Panc1 (cell line): ENCODE results near the gene PXDN. TPM values are rescaled to one million over a fixed set of nuclear protein-coding genes. Genes with fewer than 3 reads are reported as not detected.

Source experiments
- ATAC-seq: fragments of 200-7000 bp; cut with Tn5 transposase; 2 replicates; pipeline ENCODE4 v1.9.1; 2020; ENCODE audit warnings: mild to moderate bottlenecking, moderate library complexity
- BruUV-seq: library from RNA; stranded (reverse); fragments of 400-500 nt; replicated peaks from 2 replicates; lab custom pipeline; 2021; lab: Mats Ljungman, UMichigan
- CTCF ChIA-PET: fragments of 300-600 bp; sonication (Branson Sonifier 250); formaldehyde crosslinking; loops from one replicate; lab custom pipeline; 2022; ENCODE audit warnings: antibody characterized with exemption; lab: Charles Lee
- POLR2A ChIA-PET: fragments of 300-600 bp; sonication (Branson Sonifier 250); formaldehyde crosslinking; loops from one replicate; lab custom pipeline; 2022; ENCODE audit warnings: antibody characterized with exemption; lab: Charles Lee
- DNase-seq: peaks from one replicate; pipeline ENCODE4 v3.0.0-alpha.2; 2010; ENCODE audit warnings: low read depth, low spot score
- H3K27ac ChIP-seq: 2 replicates; pipeline ENCODE4 v1.5.1; 2011; ENCODE audit warnings: mild to moderate bottlenecking, low read length, inconsistent platforms
- H3K27me3 ChIP-seq: fragments of 200-500 bp; sonication (Bioruptor generic); 2 replicates; pipeline ENCODE4 v1.6.0; 2014; ENCODE audit warnings: low read length, inconsistent platforms; ENCODE audit not compliant: control insufficient read depth, insufficient read depth
- H3K36me3 ChIP-seq: fragments of 200-500 bp; sonication (Bioruptor generic); 2 replicates; pipeline ENCODE4 v1.5.1; 2014; ENCODE audit warnings: inconsistent platforms, mild to moderate bottlenecking, low read length, moderate library complexity; ENCODE audit not compliant: control insufficient read depth, insufficient read depth
- H3K4me1 ChIP-seq: 2 replicates; pipeline ENCODE4 v1.5.1; 2011; ENCODE audit warnings: inconsistent platforms, mild to moderate bottlenecking, low read length, moderate library complexity; ENCODE audit not compliant: control insufficient read depth, insufficient read depth
- H3K4me3 ChIP-seq, 2 experiments: 2 replicates each; pipeline ENCODE4 v1.5.1; 2011 to 2012; ENCODE audit warnings: low read depth in 2 of 2, low read length in 2 of 2, mild to moderate bottlenecking in 2 of 2, inconsistent platforms in 1 of 2, moderate library complexity in 1 of 2
- H3K9me3 ChIP-seq: fragments of 200-500 bp; sonication (Bioruptor generic); 2 replicates; pipeline ENCODE4 v1.5.1; 2014; ENCODE audit warnings: low read depth, mild to moderate bottlenecking, inconsistent platforms, low read length, moderate library complexity; ENCODE audit not compliant: control insufficient read depth, insufficient read depth
- POLR2AphosphoS5 ChIP-seq: IDR thresholded peaks from 2 replicates; pipeline ENCODE4 v1.6.1; 2012; ENCODE audit warnings: mild to moderate bottlenecking, low read depth, low read length, moderate library complexity
- SIN3A ChIP-seq: IDR thresholded peaks from 2 replicates; pipeline ENCODE4 v1.6.1; 2012; ENCODE audit warnings: low read depth, mild to moderate bottlenecking, low read length, moderate library complexity, borderline replicate concordance; ENCODE audit not compliant: insufficient read depth
- TCF7L2 ChIP-seq: IDR thresholded peaks from 2 replicates; pipeline ENCODE4 v1.6.1; 2011; ENCODE audit warnings: mild to moderate bottlenecking, low read depth, low read length, inconsistent platforms
- in situ Hi-C: cut with HindIII; loops from 2 replicates; pipeline ENCODE4 v1.10.0; 2016; ENCODE audit warnings: low sequenced_read_pairs, low pct_unique_long_range_greater_than_20kb
- intact Hi-C: fragments of 100-400 bp; cut with micrococcal nuclease; formaldehyde crosslinking; loops from one replicate; pipeline ENCODE4 v1.10.0; 2022; ENCODE audit not compliant: unreplicated experiment
- total RNA-seq: library from RNA; stranded (reverse); gene quantifications from one replicate; pipeline ENCODE4 v1.2.1, GENCODE V29; 2021; ENCODE audit not compliant: unreplicated experiment
- TF ChIP-seq, protein P1 (sequence below), 2 experiments: IDR thresholded peaks; 2 replicates each; pipeline ENCODE4 v1.6.1; 2011 to 2012; ENCODE audit warnings: low read depth in 2 of 2, control low read depth in 1 of 2, low read length in 1 of 2, mild to moderate bottlenecking in 1 of 2, moderate library complexity in 1 of 2; ENCODE audit not compliant: insufficient read depth in 1 of 2
- TF ChIP-seq, protein P2 (sequence below): fragments of 450-650 bp; IDR thresholded peaks from 2 replicates; pipeline ENCODE4 v1.5.1; 2017; ENCODE audit warnings: mild to moderate bottlenecking

The PXDN gene
- total RNA-seq, 1 experiment from 2014 or later, result 2.5 TPM

DNA sequence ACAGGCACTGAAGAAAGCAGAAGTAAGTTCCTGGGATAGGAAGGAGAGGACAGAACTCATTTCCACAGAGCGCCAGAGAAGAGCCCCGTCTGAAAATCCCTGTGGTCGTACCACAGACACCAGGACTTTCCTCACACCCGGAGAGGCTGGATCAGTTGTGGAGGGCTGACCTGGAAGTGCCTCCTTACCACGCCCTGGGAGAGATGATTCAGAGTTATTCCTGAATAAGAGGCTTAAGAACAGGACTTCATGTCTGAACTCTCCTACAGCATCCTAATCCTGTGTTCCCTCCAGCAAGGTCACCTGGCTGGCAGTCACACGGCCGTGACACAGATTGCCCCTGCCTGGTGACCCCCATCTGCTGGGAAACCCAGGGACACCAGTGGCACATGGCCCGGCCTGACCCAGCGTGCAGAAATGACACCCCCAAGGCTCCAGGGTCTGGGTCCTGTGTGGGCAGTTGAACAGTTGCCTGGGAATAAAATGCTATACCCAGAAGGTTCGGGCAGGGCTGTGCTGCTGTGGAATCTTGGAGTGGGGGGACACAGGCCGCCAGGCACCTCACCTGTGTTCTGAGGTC, 105.9 kb downstream of the PXDN start:
- H3K9me3 ChIP-seq, result no peaks in the 10 kb centered on the region
- POLR2A ChIA-PET, result no interaction called here
- no TSS peak for BruUV-seq
- intact Hi-C loops (loop anchor here (10.0 kb wide), 1 partner anchor 126 kb away; no protein-coding TSS in a partner anchor), in situ Hi-C loops (no loop called here)
- H3K4me3 ChIP-seq, result no peak overlapping the region
- TF ChIP-seq, protein P1, sequence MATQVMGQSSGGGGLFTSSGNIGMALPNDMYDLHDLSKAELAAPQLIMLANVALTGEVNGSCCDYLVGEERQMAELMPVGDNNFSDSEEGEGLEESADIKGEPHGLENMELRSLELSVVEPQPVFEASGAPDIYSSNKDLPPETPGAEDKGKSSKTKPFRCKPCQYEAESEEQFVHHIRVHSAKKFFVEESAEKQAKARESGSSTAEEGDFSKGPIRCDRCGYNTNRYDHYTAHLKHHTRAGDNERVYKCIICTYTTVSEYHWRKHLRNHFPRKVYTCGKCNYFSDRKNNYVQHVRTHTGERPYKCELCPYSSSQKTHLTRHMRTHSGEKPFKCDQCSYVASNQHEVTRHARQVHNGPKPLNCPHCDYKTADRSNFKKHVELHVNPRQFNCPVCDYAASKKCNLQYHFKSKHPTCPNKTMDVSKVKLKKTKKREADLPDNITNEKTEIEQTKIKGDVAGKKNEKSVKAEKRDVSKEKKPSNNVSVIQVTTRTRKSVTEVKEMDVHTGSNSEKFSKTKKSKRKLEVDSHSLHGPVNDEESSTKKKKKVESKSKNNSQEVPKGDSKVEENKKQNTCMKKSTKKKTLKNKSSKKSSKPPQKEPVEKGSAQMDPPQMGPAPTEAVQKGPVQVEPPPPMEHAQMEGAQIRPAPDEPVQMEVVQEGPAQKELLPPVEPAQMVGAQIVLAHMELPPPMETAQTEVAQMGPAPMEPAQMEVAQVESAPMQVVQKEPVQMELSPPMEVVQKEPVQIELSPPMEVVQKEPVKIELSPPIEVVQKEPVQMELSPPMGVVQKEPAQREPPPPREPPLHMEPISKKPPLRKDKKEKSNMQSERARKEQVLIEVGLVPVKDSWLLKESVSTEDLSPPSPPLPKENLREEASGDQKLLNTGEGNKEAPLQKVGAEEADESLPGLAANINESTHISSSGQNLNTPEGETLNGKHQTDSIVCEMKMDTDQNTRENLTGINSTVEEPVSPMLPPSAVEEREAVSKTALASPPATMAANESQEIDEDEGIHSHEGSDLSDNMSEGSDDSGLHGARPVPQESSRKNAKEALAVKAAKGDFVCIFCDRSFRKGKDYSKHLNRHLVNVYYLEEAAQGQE (IDR thresholded peaks at IDR 0.05; ENCODE audit: insufficient read depth in 1 of 2, low read depth in 2 of 2, low read length in 1 of 2), result no peak
- no peak for TF ChIP-seq SIN3A
- H3K27ac ChIP-seq, result peak overlapping the region; percentile 65
- peaks cover 35% of the 10 kb centered on the region for H3K4me1 ChIP-seq
- DNase-seq, result no peak
- no peaks in the 10 kb centered on the region for H3K36me3 ChIP-seq
- CTCF ChIA-PET, result no interaction called here
- ATAC-seq, result 0 out of 2 replicates have a peak, but pooled peaks have one; percentile 29
- H3K27me3 ChIP-seq, result no peaks in the 10 kb centered on the region

DNA sequence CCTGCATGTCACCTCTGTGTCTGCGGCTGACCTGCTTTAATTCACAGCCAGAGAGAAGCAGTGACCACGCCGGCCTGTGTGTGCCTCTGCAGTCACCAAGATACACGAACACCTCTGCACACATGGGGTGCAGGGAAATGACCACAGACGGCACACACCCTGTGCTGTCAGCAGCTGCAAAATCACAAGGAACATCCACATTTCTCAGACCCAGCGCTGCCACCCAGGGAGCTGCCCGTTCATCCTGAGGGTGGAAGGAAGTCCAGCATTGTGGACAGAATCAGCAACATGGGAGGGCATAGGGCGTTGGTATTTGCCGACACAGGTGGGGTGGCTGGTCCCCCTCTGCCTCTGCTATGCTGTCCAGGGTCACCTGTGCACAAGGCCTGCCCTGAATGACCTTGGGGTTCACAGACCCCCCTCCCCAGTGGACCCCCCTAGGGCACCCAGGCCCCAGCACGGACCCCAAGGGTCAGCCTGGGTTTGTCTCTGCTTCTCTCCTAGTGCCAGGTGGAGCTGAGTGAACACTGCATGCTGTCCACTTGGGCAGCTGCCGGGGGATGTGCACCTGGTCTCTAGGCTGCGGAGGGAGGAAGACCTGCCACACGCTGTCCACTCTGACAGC, 107.4 kb downstream of the PXDN start:
- H3K4me3 ChIP-seq, result no peak overlapping the region
- no peaks in the 10 kb centered on the region for H3K36me3 ChIP-seq
- no peaks in the 10 kb centered on the region for H3K27me3 ChIP-seq
- in situ Hi-C loops, result no loop called here
- no peaks in the 10 kb centered on the region for H3K9me3 ChIP-seq
- no TSS peak for BruUV-seq
- ChIA-PET CTCF (no interaction called here), POLR2A (interaction anchor here (0.6 kb wide), 1 partner anchor 9 kb away, joined by 7 read pairs; no protein-coding TSS in a partner anchor)
- H3K27ac ChIP-seq, result peak overlapping the region; percentile 99
- H3K4me1 ChIP-seq, result peaks cover 46% of the 10 kb centered on the region
- ATAC-seq (peak; percentile 10; the same call in 1 of the 2 replicates), DNase-seq (no peak)
- TF ChIP-seq TCF7L2 (no peak), POLR2AphosphoS5 (no peak), SIN3A (no peak)
- TF ChIP-seq, protein P2, sequence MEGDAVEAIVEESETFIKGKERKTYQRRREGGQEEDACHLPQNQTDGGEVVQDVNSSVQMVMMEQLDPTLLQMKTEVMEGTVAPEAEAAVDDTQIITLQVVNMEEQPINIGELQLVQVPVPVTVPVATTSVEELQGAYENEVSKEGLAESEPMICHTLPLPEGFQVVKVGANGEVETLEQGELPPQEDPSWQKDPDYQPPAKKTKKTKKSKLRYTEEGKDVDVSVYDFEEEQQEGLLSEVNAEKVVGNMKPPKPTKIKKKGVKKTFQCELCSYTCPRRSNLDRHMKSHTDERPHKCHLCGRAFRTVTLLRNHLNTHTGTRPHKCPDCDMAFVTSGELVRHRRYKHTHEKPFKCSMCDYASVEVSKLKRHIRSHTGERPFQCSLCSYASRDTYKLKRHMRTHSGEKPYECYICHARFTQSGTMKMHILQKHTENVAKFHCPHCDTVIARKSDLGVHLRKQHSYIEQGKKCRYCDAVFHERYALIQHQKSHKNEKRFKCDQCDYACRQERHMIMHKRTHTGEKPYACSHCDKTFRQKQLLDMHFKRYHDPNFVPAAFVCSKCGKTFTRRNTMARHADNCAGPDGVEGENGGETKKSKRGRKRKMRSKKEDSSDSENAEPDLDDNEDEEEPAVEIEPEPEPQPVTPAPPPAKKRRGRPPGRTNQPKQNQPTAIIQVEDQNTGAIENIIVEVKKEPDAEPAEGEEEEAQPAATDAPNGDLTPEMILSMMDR, result no peak
- intact Hi-C loops, result loop anchor here (10.0 kb wide), 1 partner anchor 128 kb away; no protein-coding TSS in a partner anchor
